GM21786 (cell line): ENCODE results near the gene CDC42.

ENCODE experiments used
- ATAC-seq: cut with Tn5 transposase; IDR thresholded peaks from one replicate; pipeline ENCODE4 v1.9.1; 2021; ENCODE audit not compliant: unreplicated experiment

The CDC42 gene

GRCh38 chr1:22127731-22128130, 75.2 kb downstream of the CDC42 start:
- ATAC-seq: no peak

- ATAC-seq: no peak
Observed at GRCh38 chr1:22128392-22128791, 75.9 kb downstream of the CDC42 start.

GRCh38 chr1:22129501-22130117, 77.1 kb downstream of the CDC42 start:
- no peak for ATAC-seq

- ATAC-seq: no peak
Observed at GRCh38 chr1:22131062-22131461, 78.6 kb downstream of the CDC42 start.

GRCh38 chr1:22131875-22132486, 79.5 kb downstream of the CDC42 start:
- no peak for ATAC-seq

- ATAC-seq: no peak
Observed at GRCh38 chr1:22132517-22133235, 80.2 kb downstream of the CDC42 start.

- ATAC-seq: no peak
Observed at GRCh38 chr1:22133247-22133930, 80.9 kb downstream of the CDC42 start.

GRCh38 chr1:22133931-22134324, 81.4 kb downstream of the CDC42 start:
- ATAC-seq: no peak

GRCh38 chr1:22137004-22137720, 84.7 kb downstream of the CDC42 start:
- no peak for ATAC-seq

- no peak for ATAC-seq
Observed at GRCh38 chr1:22139066-22139594, 86.6 kb downstream of the CDC42 start.

GRCh38 chr1:22139817-22140216, 87.3 kb downstream of the CDC42 start:
- ATAC-seq: no peak
